ENCODE data around the gene EFCAB11.

- no peak for TF ChIP-seq CTCF (IDR thresholded peaks at IDR 0.05; ENCODE audit: insufficient read depth, low read length)
- TF ChIP-seq POLR2AphosphoS5 (IDR thresholded peaks at IDR 0.05; ENCODE audit: low read depth) = no peak
- no peak for TF ChIP-seq GABPA (IDR thresholded peaks at IDR 0.05; ENCODE audit: low read depth)
Observed at GRCh38 chr14:89902881-89903280, 51.6 kb downstream of the EFCAB11 start.
